Trophoblast cell (in vitro differentiated cells and primary cell): ENCODE data around the gene SMARCD3.

Source experiments
- DNase-seq, 2 donors: peaks; one replicate each; pipeline ENCODE4 v3.0.0-alpha.2; 2016
- H2AFZ ChIP-seq: 2 replicates; pipeline ENCODE4 v1.6.1; 2013; ENCODE audit warnings: low read length, moderate library complexity, mild to moderate bottlenecking; ENCODE audit not compliant: insufficient read depth, poor library complexity
- H2AK5ac ChIP-seq: 2 replicates; pipeline ENCODE4 v1.6.1; 2013; ENCODE audit warnings: mild to moderate bottlenecking, low read length
- H2BK120ac ChIP-seq: 2 replicates; pipeline ENCODE4 v1.6.1; 2013; ENCODE audit warnings: low read length, mild to moderate bottlenecking, moderate library complexity; ENCODE audit not compliant: insufficient read depth, poor library complexity
- H2BK12ac ChIP-seq: 2 replicates; pipeline ENCODE4 v1.6.1; 2013; ENCODE audit warnings: mild to moderate bottlenecking, low read length, moderate library complexity
- H2BK5ac ChIP-seq: 2 replicates; pipeline ENCODE4 v1.6.1; 2013; ENCODE audit warnings: low read length, low read depth, moderate library complexity, mild to moderate bottlenecking; ENCODE audit not compliant: poor library complexity
- H3K14ac ChIP-seq: 2 replicates; pipeline ENCODE4 v1.6.1; 2013; ENCODE audit warnings: mild to moderate bottlenecking, low read length
- H3K18ac ChIP-seq: 2 replicates; pipeline ENCODE4 v1.6.1; 2013; ENCODE audit warnings: mild to moderate bottlenecking, low read length
- H3K23ac ChIP-seq: 2 replicates; pipeline ENCODE4 v1.6.1; 2013; ENCODE audit warnings: low read length
- H3K27ac ChIP-seq: 2 replicates; pipeline ENCODE4 v1.5.1; 2013; ENCODE audit warnings: low read depth, mild to moderate bottlenecking, inconsistent platforms, low read length, moderate library complexity
- H3K27me3 ChIP-seq: 2 replicates; pipeline ENCODE4 v1.6.1; 2013; ENCODE audit warnings: inconsistent platforms, mild to moderate bottlenecking, low read length, moderate library complexity; ENCODE audit not compliant: insufficient read depth
- H3K36me3 ChIP-seq, 2 experiments: 1 replicate in 1 of 2; 2 replicates in 1 of 2; pipeline ENCODE4 v1.6.1; 2013; ENCODE audit warnings: low read length in 2 of 2, mild to moderate bottlenecking in 2 of 2, moderate library complexity in 1 of 2; ENCODE audit not compliant: insufficient read depth in 2 of 2, control insufficient read depth in 1 of 2
- H3K4ac ChIP-seq: 2 replicates; pipeline ENCODE4 v1.6.1; 2013; ENCODE audit warnings: low read depth, mild to moderate bottlenecking, low read length, moderate library complexity
- H3K4me1 ChIP-seq, 2 experiments: 1 replicate in 1 of 2; 2 replicates in 1 of 2; pipeline ENCODE4 v1.6.1; 2013; ENCODE audit warnings: low read length in 2 of 2, mild to moderate bottlenecking in 2 of 2, moderate library complexity in 1 of 2; ENCODE audit not compliant: insufficient read depth in 2 of 2, control insufficient read depth in 1 of 2
- H3K4me2 ChIP-seq: 2 replicates; pipeline ENCODE4 v1.6.1; 2013; ENCODE audit warnings: inconsistent platforms, mild to moderate bottlenecking, low read length, moderate library complexity
- H3K4me3 ChIP-seq: 2 replicates; pipeline ENCODE4 v1.5.1; 2013; ENCODE audit warnings: mild to moderate bottlenecking, low read depth, low read length, inconsistent platforms
- H3K79me1 ChIP-seq: one replicate; pipeline ENCODE4 v1.6.1; 2013; ENCODE audit warnings: low read length
- H3K79me2 ChIP-seq: 2 replicates; pipeline ENCODE4 v1.6.1; 2013; ENCODE audit warnings: low read length, mild to moderate bottlenecking; ENCODE audit not compliant: control insufficient read depth, insufficient read depth, poor library complexity
- H3K9ac ChIP-seq: 2 replicates; pipeline ENCODE4 v1.6.1; 2013; ENCODE audit warnings: mild to moderate bottlenecking, low read length
- H3K9me3 ChIP-seq: 2 replicates; pipeline ENCODE4 v1.6.1; 2013; ENCODE audit warnings: low read depth, mild to moderate bottlenecking, control low read depth, inconsistent platforms, low read length; ENCODE audit not compliant: insufficient read depth
- H4K12ac ChIP-seq: 2 replicates; pipeline ENCODE4 v1.6.1; 2013; ENCODE audit warnings: low read depth, mild to moderate bottlenecking, low read length, moderate library complexity
- H4K8ac ChIP-seq: 2 replicates; pipeline ENCODE4 v1.6.1; 2013; ENCODE audit warnings: low read depth, mild to moderate bottlenecking, low read length, moderate library complexity
- H4K91ac ChIP-seq: one replicate; pipeline ENCODE4 v1.6.1; 2013; ENCODE audit warnings: low read depth, mild to moderate bottlenecking, low read length, moderate library complexity
- WGBS: extraction: QIAGEN DNeasy Blood & Tissue Kit; methylation state at CpG from one replicate; pipeline ENCODE4 v1.1.7; 2013; ENCODE audit warnings: missing lambda C conversion rate; ENCODE audit not compliant: insufficient read length, insufficient coverage; ENCODE audit errors: extremely low coverage; 5-methylcytosine and 5-hydroxymethylcytosine counted together

SMARCD3 gene

DNA sequence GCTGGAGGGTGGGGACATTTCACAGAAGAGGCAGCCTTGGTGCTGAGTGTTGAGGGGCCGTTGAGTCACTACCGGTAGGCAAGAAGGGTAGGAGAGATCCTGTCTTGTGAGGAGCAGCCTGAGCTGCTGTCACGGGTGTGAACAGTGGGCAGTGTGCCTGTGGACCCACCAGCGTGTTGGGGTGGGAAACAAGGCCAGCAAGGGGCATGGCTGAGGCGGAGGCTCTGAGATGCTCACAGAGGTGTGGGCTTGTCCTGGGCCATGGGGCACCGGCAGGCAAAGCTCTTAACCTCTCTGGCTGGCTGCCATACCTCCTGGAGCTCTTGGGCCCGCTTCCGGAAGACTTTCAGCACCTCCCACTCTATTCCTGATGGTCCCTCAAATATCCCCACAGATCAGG, 33.6 kb upstream of the SMARCD3 start:
- Histone ChIP-seq H3K27ac (no peak overlapping the region), H2AK5ac (no peak overlapping the region), H2AFZ (no peak overlapping the region), H3K18ac (no peak overlapping the region), H2BK120ac (no peak overlapping the region), H4K8ac (no peak overlapping the region), H3K79me1 (no peaks in the 10 kb centered on the region), H3K4me2 (no peak overlapping the region), H4K91ac (no peak overlapping the region), H3K4me3 (no peak overlapping the region), H2BK5ac (no peak overlapping the region), H3K27me3 (no peaks in the 10 kb centered on the region), H3K23ac (no peak overlapping the region), H3K4ac (no peak overlapping the region), H3K9me3 (no peaks in the 10 kb centered on the region), H3K4me1 (peaks cover 0 to 2% of the 10 kb centered on the region in 2 experiments), H3K9ac (no peak overlapping the region), H4K12ac (no peak overlapping the region), H3K79me2 (no peaks in the 10 kb centered on the region), H2BK12ac (no peak overlapping the region), H3K14ac (no peak overlapping the region), H3K36me3 (no peaks in the 10 kb centered on the region)
- no CpG with 5 or more reads among the region's 8 CpGs for WGBS
- DNase-seq, result no peak

GRCh38 chr7:151281686-151282085, 33.2 kb upstream of the SMARCD3 start:
- Histone ChIP-seq H4K12ac (no peak overlapping the region), H3K18ac (no peak overlapping the region), H3K9ac (no peak overlapping the region), H2BK12ac (no peak overlapping the region), H3K4me1 (peaks cover 0 to 2% of the 10 kb centered on the region in 2 experiments), H3K79me1 (no peaks in the 10 kb centered on the region), H3K9me3 (no peaks in the 10 kb centered on the region), H2BK120ac (no peak overlapping the region), H3K4me2 (no peak overlapping the region), H3K23ac (no peak overlapping the region), H3K36me3 (no peaks in the 10 kb centered on the region), H3K27ac (no peak overlapping the region), H3K79me2 (no peaks in the 10 kb centered on the region), H4K8ac (no peak overlapping the region), H3K14ac (no peak overlapping the region), H2BK5ac (no peak overlapping the region), H4K91ac (no peak overlapping the region), H2AFZ (no peak overlapping the region), H3K27me3 (no peaks in the 10 kb centered on the region), H3K4ac (no peak overlapping the region), H2AK5ac (no peak overlapping the region), H3K4me3 (no peak overlapping the region)
- no peak for DNase-seq
- WGBS, result no CpG with 5 or more reads among the region's 6 CpGs

- no peak overlapping the region for H2BK5ac ChIP-seq
- H3K27me3 ChIP-seq, result peaks cover 4% of the 10 kb centered on the region
- DNase-seq, result no peak
- H3K79me2 ChIP-seq, result no peaks in the 10 kb centered on the region
- no peak overlapping the region for H3K27ac ChIP-seq
- H2AK5ac ChIP-seq, result no peak overlapping the region
- no peak overlapping the region for H4K12ac ChIP-seq
- H3K4me3 ChIP-seq, result no peak overlapping the region
- H3K4me2 ChIP-seq, result no peak overlapping the region
- H4K8ac ChIP-seq, result no peak overlapping the region
- H3K9ac ChIP-seq, result no peak overlapping the region
- no CpG with 5 or more reads among the region's 9 CpGs for WGBS
- H3K79me1 ChIP-seq, result no peaks in the 10 kb centered on the region
- H3K4me1 ChIP-seq, result peaks cover 0 to 4% of the 10 kb centered on the region in 2 experiments
- no peak overlapping the region for H2BK12ac ChIP-seq
- peaks cover 2% of the 10 kb centered on the region for H3K9me3 ChIP-seq
- no peak overlapping the region for H2BK120ac ChIP-seq
- no peak overlapping the region for H3K4ac ChIP-seq
- H3K18ac ChIP-seq, result no peak overlapping the region
- H3K36me3 ChIP-seq, result no peaks in the 10 kb centered on the region
- H3K23ac ChIP-seq, result no peak overlapping the region
- H2AFZ ChIP-seq, result no peak overlapping the region
- no peak overlapping the region for H4K91ac ChIP-seq
- H3K14ac ChIP-seq, result no peak overlapping the region
Observed at GRCh38 chr7:151280388-151281019, 32.0 kb upstream of the SMARCD3 start.

DNA sequence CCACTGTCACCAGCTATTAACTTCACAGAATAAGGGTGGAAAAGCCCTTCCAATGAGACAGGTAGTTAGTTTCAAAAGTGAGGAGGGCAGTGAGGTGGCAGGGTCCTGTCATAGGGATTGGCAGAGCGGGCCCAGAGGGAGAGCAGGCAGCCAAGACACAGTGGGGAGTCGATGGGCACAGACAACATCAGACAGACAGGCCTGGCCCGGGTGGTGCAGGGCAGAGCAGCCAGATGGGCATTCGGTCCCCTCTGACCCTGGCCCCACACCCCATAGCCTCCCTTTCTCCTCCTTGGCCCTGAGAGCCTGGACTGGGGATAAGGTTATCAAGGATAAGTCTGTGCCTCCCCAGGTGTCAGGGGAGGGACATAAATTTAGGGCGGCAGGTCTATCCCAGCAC, 31.4 kb upstream of the SMARCD3 start:
- Histone ChIP-seq H3K4me3 (no peak overlapping the region), H4K91ac (no peak overlapping the region), H4K12ac (no peak overlapping the region), H3K4me2 (no peak overlapping the region), H2AK5ac (no peak overlapping the region), H3K27ac (no peak overlapping the region), H3K23ac (no peak overlapping the region), H4K8ac (no peak overlapping the region), H3K79me1 (no peaks in the 10 kb centered on the region), H3K79me2 (no peaks in the 10 kb centered on the region), H3K4me1 (peaks cover 0 to 4% of the 10 kb centered on the region in 2 experiments), H3K4ac (no peak overlapping the region), H3K27me3 (peaks cover 4% of the 10 kb centered on the region), H3K14ac (no peak overlapping the region), H2AFZ (no peak overlapping the region), H3K36me3 (no peaks in the 10 kb centered on the region), H2BK5ac (no peak overlapping the region), H2BK120ac (no peak overlapping the region), H3K9ac (no peak overlapping the region), H3K9me3 (peaks cover 2% of the 10 kb centered on the region), H2BK12ac (no peak overlapping the region), H3K18ac (no peak overlapping the region)
- no peak for DNase-seq
- WGBS, result no CpG with 5 or more reads among the region's 5 CpGs
